T-cell (primary cell): Measurements from ENCODE around the gene POLA1. TPM values are rescaled to one million over a fixed set of nuclear protein-coding genes. Genes with fewer than 3 reads are reported as not detected.

Source experiments
- ATAC-seq, 4 experiments: fragments of 200-7000 bp in 3 of 4; fragments of 150-1000 bp in 1 of 4; cut with Tn5 transposase; replicated peaks in 1 of 4; 1 replicate in 3 of 4; 2 replicates in 1 of 4; pipeline ENCODE4 v1.10.0; 2021; ENCODE audit warnings: moderate library complexity in 3 of 4, mild to moderate bottlenecking in 2 of 4, moderate number of reproducible peaks in 1 of 4
- CTCF ChIA-PET, 2 donors: fragments of 300-600 bp; sonication (Branson Sonifier 250); formaldehyde crosslinking; loops; one replicate each; lab custom pipeline; 2022; ENCODE audit warnings: antibody characterized with exemption in 2 of 2; lab: Charles Lee
- POLR2A ChIA-PET, 2 donors: fragments of 300-600 bp; sonication (Branson Sonifier 250); formaldehyde crosslinking; loops; one replicate each; lab custom pipeline; 2022; ENCODE audit warnings: antibody characterized with exemption in 2 of 2; lab: Charles Lee
- DNase-seq, 35 experiments: peaks; one replicate each; pipeline versions ENCODE4 v3.0.0 to v3.0.0-alpha.2; 2013 to 2023
- H3K27ac ChIP-seq: one replicate; pipeline ENCODE4 v1.5.1; 2013; ENCODE audit warnings: low read length
- H3K27me3 ChIP-seq, 2 experiments: replicated peaks in 1 of 2; 1 replicate in 1 of 2; 2 replicates in 1 of 2; pipeline versions ENCODE4 v1.6.1 to v1.7.0; 2013; ENCODE audit warnings: low read length in 1 of 2, mixed read lengths in 1 of 2; ENCODE audit not compliant: control insufficient read depth in 2 of 2, insufficient read depth in 2 of 2; ENCODE audit errors: extremely low read depth in 1 of 2
- H3K36me3 ChIP-seq, 2 donors: 1 replicate in 1 of 2; 2 replicates in 1 of 2; pipeline versions ENCODE4 v1.6.1 to v1.7.0; 2013; ENCODE audit warnings: low read length in 1 of 2; ENCODE audit not compliant: control insufficient read depth in 2 of 2, insufficient read depth in 1 of 2; ENCODE audit errors: extremely low read depth in 1 of 2
- H3K4me1 ChIP-seq, 2 experiments: 1 replicate in 1 of 2; 2 replicates in 1 of 2; pipeline versions ENCODE4 v1.6.1 to v1.7.0; 2013; ENCODE audit warnings: low read length in 2 of 2, mixed read lengths in 1 of 2; ENCODE audit not compliant: insufficient read depth in 2 of 2, control insufficient read depth in 1 of 2; ENCODE audit errors: extremely low read depth in 1 of 2
- H3K4me3 ChIP-seq, 2 donors: 1 replicate in 1 of 2; 2 replicates in 1 of 2; pipeline versions ENCODE4 v1.5.1 to v1.7.0; 2013; ENCODE audit warnings: mild to moderate bottlenecking in 2 of 2, low read length in 1 of 2, moderate library complexity in 1 of 2; ENCODE audit not compliant: control insufficient read depth in 1 of 2; ENCODE audit errors: extremely low read depth in 1 of 2
- H3K9me3 ChIP-seq: 2 replicates; pipeline ENCODE4 v1.7.0; 2013
- H3K27ac Mint-ChIP-seq, 2 donors: one replicate each; pipeline ENCODE4 v1.8.0; 2020 to 2021; ENCODE audit warnings: mild to moderate bottlenecking in 2 of 2, mixed read lengths in 2 of 2
- H3K27me3 Mint-ChIP-seq, 2 donors: one replicate each; pipeline ENCODE4 v1.8.0; 2021 to 2022; ENCODE audit warnings: mixed read lengths in 2 of 2
- H3K36me3 Mint-ChIP-seq: one replicate; pipeline ENCODE4 v1.8.0; 2021; ENCODE audit warnings: mixed read lengths
- H3K4me1 Mint-ChIP-seq, 3 donors: one replicate each; pipeline ENCODE4 v1.8.0; 2020 to 2022; ENCODE audit warnings: mixed read lengths in 3 of 3, mild to moderate bottlenecking in 1 of 3
- H3K4me3 Mint-ChIP-seq, 3 donors: one replicate each; pipeline ENCODE4 v1.8.0; 2020 to 2022; ENCODE audit warnings: mild to moderate bottlenecking in 3 of 3, mixed read lengths in 3 of 3, moderate library complexity in 3 of 3
- H3K9me3 Mint-ChIP-seq, 3 donors: one replicate each; pipeline ENCODE4 v1.8.0; 2020 to 2022; ENCODE audit warnings: mixed read lengths in 3 of 3
- WGBS: methylation state at CpG from one replicate; pipeline ENCODE4 v1.1.5; 2013; ENCODE audit warnings: missing lambda C conversion rate; ENCODE audit not compliant: insufficient coverage; 5-methylcytosine and 5-hydroxymethylcytosine counted together
- total RNA-seq, 35 experiments: library from RNA in 6 of 35; stranded (reverse) in 6 of 35; fragments of 120-200 nt in 1 of 35; gene quantifications; one replicate each; pipeline versions ENCODE4 v1.2.1 to v1.2.4 and lab custom pipeline; 2013 to 2026

The POLA1 gene
- total RNA-seq, 5 donors from 2014 or later (not counting 1 experiment from before 2014, with no cell fraction given), result 6.1 to 9.9 (median 6.7) TPM

DNA sequence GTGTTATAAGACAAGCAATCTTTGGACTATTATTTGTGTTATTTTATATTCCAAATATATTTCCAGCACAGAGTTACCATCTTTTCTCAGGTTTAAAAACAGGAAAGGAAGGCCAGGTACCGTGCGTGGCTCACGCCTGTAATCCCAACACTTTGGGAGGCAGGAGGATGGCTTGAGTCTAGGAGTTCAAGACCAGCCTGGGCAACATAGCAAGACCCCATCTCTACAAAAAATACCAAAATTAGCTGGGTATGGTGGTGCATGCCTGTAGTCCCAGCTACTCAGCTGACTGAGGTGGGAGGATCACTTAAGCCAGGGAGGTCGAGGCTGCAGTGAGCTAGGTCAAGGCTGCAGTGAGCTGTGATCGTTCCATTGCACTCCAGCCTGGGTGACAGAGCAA is 140.0 kb downstream of the POLA1 start:
- H3K36me3 Mint-ChIP-seq, result peaks cover 9% of the 10 kb centered on the region
- POLR2A ChIA-PET, result interaction anchor here in 1 of 2 donors (0.6 kb wide), 1 partner anchor 28 kb away, joined by 4 read pairs; no protein-coding TSS in a partner anchor
- H3K4me1 Mint-ChIP-seq, result no peaks in the 10 kb centered on the region
- no peak overlapping the region for H3K27ac Mint-ChIP-seq
- H3K36me3 ChIP-seq, result no peaks in the 10 kb centered on the region
- H3K4me3 Mint-ChIP-seq, result no peak overlapping the region
- no peak for DNase-seq
- H3K27me3 Mint-ChIP-seq, result no peaks in the 10 kb centered on the region
- H3K27me3 ChIP-seq, result no peaks in the 10 kb centered on the region
- H3K9me3 Mint-ChIP-seq, result no peaks in the 10 kb centered on the region
- CTCF ChIA-PET, result interaction anchor here in 1 of 2 donors (0.5 kb wide), 1 partner anchor 86 kb away, joined by 7 read pairs; no protein-coding TSS in a partner anchor
- WGBS, result no CpG with 5 or more reads among the region's 5 CpGs
- H3K4me3 ChIP-seq, result no peak overlapping the region
- no peak for ATAC-seq
- no peak overlapping the region for H3K27ac ChIP-seq
- no peaks in the 10 kb centered on the region for H3K9me3 ChIP-seq
- no peaks in the 10 kb centered on the region for H3K4me1 ChIP-seq

GRCh38 chrX:24837966-24838365 is 144.2 kb downstream of the POLA1 start:
- DNase-seq, result no peak
- H3K27me3 Mint-ChIP-seq, result no peaks in the 10 kb centered on the region
- no peaks in the 10 kb centered on the region for H3K36me3 Mint-ChIP-seq
- no peak for ATAC-seq
- H3K4me3 Mint-ChIP-seq, result no peak overlapping the region
- H3K4me1 Mint-ChIP-seq, result no peaks in the 10 kb centered on the region
- H3K4me1 ChIP-seq, result no peaks in the 10 kb centered on the region
- POLR2A ChIA-PET, result no interaction called here
- CTCF ChIA-PET, result interaction anchor here in 1 of 2 donors (0.8 to 2.1 kb wide), 4 partner anchors 13 to 306 kb away, joined by 3 to 23 read pairs (median 4); no protein-coding TSS in a partner anchor
- H3K27ac ChIP-seq, result no peak overlapping the region
- H3K9me3 ChIP-seq, result no peaks in the 10 kb centered on the region
- H3K9me3 Mint-ChIP-seq, result no peaks in the 10 kb centered on the region
- H3K27ac Mint-ChIP-seq, result no peak overlapping the region
- H3K36me3 ChIP-seq, result no peaks in the 10 kb centered on the region
- no peaks in the 10 kb centered on the region for H3K27me3 ChIP-seq
- no peak overlapping the region for H3K4me3 ChIP-seq

- ChIA-PET POLR2A (no interaction called here), CTCF (interaction anchor here (0.5 to 2.1 kb wide), 12 partner anchors 11 to 1586 kb away, joined by 3 to 23 read pairs (median 3); no protein-coding TSS in a partner anchor)
- DNase-seq (peak in 2 of 35 experiments; percentile 4 to 35), ATAC-seq (no peak)
- WGBS, result 86% methylated on average over 2 of the region's 3 CpGs
- Histone ChIP-seq H3K27ac (no peak overlapping the region), H3K36me3 (no peaks in the 10 kb centered on the region), H3K9me3 (no peaks in the 10 kb centered on the region), H3K4me1 (no peaks in the 10 kb centered on the region), H3K27me3 (no peaks in the 10 kb centered on the region), H3K4me3 (no peak overlapping the region)
- no peak overlapping the region for H3K4me3 Mint-ChIP-seq
- H3K27ac Mint-ChIP-seq, result no peak overlapping the region
- H3K27me3 Mint-ChIP-seq, result no peaks in the 10 kb centered on the region
- no peaks in the 10 kb centered on the region for H3K9me3 Mint-ChIP-seq
- no peaks in the 10 kb centered on the region for H3K4me1 Mint-ChIP-seq
- H3K36me3 Mint-ChIP-seq, result peaks cover 4% of the 10 kb centered on the region
Observed at GRCh38 chrX:24838629-24839028, 144.9 kb downstream of the POLA1 start.

- Histone ChIP-seq H3K27me3 (no peaks in the 10 kb centered on the region), H3K27ac (no peak overlapping the region), H3K9me3 (no peaks in the 10 kb centered on the region), H3K4me3 (no peak overlapping the region), H3K4me1 (no peaks in the 10 kb centered on the region), H3K36me3 (no peaks in the 10 kb centered on the region)
- Mint-ChIP-seq H3K27ac (no peak overlapping the region), H3K4me3 (no peak overlapping the region), H3K4me1 (no peaks in the 10 kb centered on the region), H3K9me3 (no peaks in the 10 kb centered on the region), H3K27me3 (no peaks in the 10 kb centered on the region), H3K36me3 (peaks cover 4% of the 10 kb centered on the region)
- no peak for ATAC-seq
- no CpG with 5 or more reads among the region's 4 CpGs for WGBS
- DNase-seq, result no peak
- POLR2A ChIA-PET, result no interaction called here
- CTCF ChIA-PET, result interaction anchor here (0.5 to 2.1 kb wide), 17 partner anchors 10 to 1585 kb away, joined by 3 to 23 read pairs (median 3); no protein-coding TSS in a partner anchor
Observed at GRCh38 chrX:24839331-24839730, 145.6 kb downstream of the POLA1 start.

- no peak overlapping the region for H3K4me3 ChIP-seq
- CTCF ChIA-PET, result no interaction called here
- H3K36me3 Mint-ChIP-seq, result peaks cover 10% of the 10 kb centered on the region
- no peaks in the 10 kb centered on the region for H3K4me1 ChIP-seq
- ATAC-seq (no peak), DNase-seq (no peak)
- no peak overlapping the region for H3K27ac Mint-ChIP-seq
- H3K27me3 Mint-ChIP-seq, result no peaks in the 10 kb centered on the region
- no peak overlapping the region for H3K4me3 Mint-ChIP-seq
- no peaks in the 10 kb centered on the region for H3K36me3 ChIP-seq
- no peaks in the 10 kb centered on the region for H3K9me3 ChIP-seq
- no CpG with 5 or more reads among the region's 5 CpGs for WGBS
- POLR2A ChIA-PET, result no interaction called here
- no peaks in the 10 kb centered on the region for H3K4me1 Mint-ChIP-seq
- H3K27ac ChIP-seq, result no peak overlapping the region
- no peaks in the 10 kb centered on the region for H3K27me3 ChIP-seq
- no peaks in the 10 kb centered on the region for H3K9me3 Mint-ChIP-seq
Observed at GRCh38 chrX:24842486-24842885, 148.8 kb downstream of the POLA1 start.

DNA sequence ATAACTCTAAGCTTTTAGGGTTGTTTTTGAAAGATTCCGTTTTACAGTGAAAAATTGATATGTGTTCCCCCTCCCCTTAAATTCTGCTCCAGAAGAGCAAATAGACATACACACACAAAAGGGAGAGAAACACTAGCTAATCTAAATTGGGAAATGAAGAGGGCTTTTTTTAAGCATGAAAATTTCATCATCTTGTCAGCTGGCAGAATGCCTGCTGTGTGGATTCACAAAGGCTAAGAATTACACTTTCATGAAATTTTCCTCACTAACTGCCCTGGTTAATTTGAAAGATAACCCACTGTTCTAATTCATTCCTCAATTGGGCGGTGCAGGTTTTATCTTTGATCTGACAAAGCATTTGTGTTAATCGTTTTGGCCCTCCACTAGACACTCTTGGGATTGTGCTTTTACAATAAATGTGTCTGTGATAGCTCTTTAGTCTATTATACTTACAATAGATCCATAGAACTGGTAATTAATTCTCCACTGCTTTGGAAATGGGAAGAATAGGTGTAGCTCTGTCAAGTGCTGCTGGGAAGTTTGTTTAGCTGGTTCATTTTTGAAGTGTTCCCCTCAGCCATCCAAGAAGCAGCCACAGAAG is 152.9 kb downstream of the POLA1 start:
- no peak overlapping the region for H3K27ac ChIP-seq
- no peak overlapping the region for H3K4me3 ChIP-seq
- no peaks in the 10 kb centered on the region for H3K9me3 Mint-ChIP-seq

More for the DNA sequence above, 152.9 kb downstream of the POLA1 start:
- Mint-ChIP-seq H3K36me3 (peaks cover 17% of the 10 kb centered on the region), H3K4me1 (no peaks in the 10 kb centered on the region), H3K4me3 (no peak overlapping the region), H3K27ac (no peak overlapping the region), H3K27me3 (no peaks in the 10 kb centered on the region)
- no peak for DNase-seq
- no CpG with 5 or more reads among the region's 3 CpGs for WGBS
- no peaks in the 10 kb centered on the region for H3K9me3 ChIP-seq
- CTCF ChIA-PET, result no interaction called here
- peaks cover 0 to 2% of the 10 kb centered on the region in 2 donors for H3K36me3 ChIP-seq
- POLR2A ChIA-PET, result no interaction called here
- H3K27me3 ChIP-seq, result no peaks in the 10 kb centered on the region
- H3K4me1 ChIP-seq, result no peaks in the 10 kb centered on the region
- no peak for ATAC-seq
